GDM1 (cell line): ENCODE results near the gene C20orf202.

Source experiments
- DNase-seq: peaks from one replicate; lab custom pipeline; 2025; lab: John Stamatoyannopoulos, UW

The C20orf202 gene

GRCh38 chr20:1184638-1185315 is 18.5 kb upstream of the C20orf202 start, which contains the start of gene TMEM74B:
Gene TMEM74B (minus strand): TSS chr20:1184981. CDS start chr20:1183801, 1,180 bp downstream.
- DNase-seq, result no peak

- no peak for DNase-seq
Measured at GRCh38 chr20:1185316-1185741, 17.9 kb upstream of the C20orf202 start.

DNA sequence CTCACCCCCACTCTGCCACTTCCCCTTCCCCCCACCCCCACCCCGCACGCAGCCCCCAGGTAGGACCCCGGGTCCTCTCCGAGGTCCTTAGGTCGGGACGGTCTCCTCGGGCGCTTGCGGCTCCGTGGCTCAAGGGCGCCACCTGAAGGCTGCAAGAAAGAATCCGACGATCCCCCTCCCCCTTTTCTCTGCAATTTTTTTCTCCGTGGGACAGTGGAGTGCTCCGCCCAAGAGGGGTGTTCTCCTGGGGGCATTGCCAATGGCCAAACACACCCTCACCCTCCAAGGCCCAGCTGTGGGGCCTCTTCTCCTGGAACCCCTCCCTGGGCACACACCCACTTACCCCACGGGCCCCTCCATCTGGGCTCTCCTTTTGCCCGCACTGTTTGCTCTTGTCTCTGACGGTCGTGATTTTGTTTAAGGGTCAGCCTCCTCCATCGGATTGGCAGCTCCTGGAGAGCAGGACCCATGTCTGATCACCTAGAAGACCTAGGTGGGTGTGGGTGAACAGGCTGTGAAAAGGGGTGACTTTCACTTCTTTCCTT is 17.4 kb upstream of the C20orf202 start:
- DNase-seq, result peak; percentile 55

DNA sequence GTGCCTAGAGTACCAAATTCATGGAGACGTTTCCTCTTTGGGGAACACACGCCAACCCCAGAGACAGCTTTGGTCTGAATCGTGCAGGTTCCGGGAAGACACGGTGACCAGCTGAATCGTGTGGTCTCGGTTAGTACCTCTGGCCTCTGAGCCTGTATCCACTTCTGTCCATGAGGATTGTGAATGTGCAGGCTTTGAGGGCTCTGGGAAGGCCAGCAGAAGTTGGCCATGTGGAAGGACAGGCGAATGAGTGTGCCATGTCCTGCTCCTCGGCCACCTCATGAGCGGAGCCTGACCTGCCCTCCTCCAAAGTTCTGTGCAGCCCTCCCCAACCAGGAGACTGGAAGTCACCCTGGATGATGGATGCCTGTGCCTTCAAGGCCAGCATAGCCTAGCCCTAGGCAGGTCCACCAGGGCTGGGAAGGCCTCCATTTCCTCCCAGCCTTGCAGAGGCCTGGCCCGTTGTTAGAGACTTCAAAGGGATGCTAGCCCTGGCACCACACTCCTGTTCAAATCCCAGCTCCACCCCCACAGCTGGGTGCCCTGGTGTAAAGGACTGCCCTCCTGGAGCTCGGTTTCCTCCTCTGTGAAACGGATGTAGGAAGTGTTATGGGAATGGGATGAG is 16.8 kb upstream of the C20orf202 start:
- DNase-seq, result no peak

- no peak for DNase-seq
Measured at GRCh38 chr20:1187605-1188171, 15.6 kb upstream of the C20orf202 start.

DNA sequence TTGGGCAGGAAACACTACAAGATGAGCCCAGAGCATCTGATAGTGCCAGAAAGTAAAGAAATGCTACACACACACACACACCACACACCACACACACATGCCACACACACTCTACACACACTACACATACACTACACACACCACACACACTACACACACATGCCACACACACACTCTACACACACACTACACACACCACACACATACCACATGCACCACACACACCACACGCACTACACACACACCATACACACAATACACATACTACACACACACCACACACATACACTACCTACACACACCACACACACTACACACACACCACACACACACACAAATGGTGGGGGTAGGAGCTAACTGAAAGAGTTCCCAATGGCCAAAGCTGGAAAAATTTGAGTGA is 14.9 kb upstream of the C20orf202 start:
- DNase-seq, result no peak

GRCh38 chr20:1189827-1190226 is 13.4 kb upstream of the C20orf202 start:
- no peak for DNase-seq

- no peak for DNase-seq
Measured at GRCh38 chr20:1190847-1191246, 12.4 kb upstream of the C20orf202 start.

DNA sequence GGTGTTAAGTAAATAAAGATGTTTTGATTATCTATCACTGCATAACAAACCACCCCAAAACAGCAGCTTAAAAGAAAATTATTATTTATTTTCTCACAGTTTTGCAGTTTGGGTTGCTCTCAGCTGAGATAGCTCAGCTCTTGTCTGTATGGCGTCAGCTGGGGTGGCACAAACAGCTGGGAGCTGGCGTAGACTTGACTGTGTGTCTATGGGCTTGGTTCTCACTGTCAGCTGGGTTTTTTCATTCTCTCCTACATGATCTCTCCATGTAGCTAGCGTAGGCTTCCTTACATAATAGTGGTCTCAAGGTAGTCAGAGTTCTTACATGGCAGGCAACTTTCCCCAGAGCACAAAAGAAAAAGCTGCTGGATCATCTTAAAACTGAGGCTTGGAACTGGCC is 12.0 kb upstream of the C20orf202 start:
- DNase-seq, result no peak

GRCh38 chr20:1195226-1195625 is 8.0 kb upstream of the C20orf202 start:
- no peak for DNase-seq

- DNase-seq, result no peak
Measured at GRCh38 chr20:1196634-1197033, 6.6 kb upstream of the C20orf202 start.

DNA sequence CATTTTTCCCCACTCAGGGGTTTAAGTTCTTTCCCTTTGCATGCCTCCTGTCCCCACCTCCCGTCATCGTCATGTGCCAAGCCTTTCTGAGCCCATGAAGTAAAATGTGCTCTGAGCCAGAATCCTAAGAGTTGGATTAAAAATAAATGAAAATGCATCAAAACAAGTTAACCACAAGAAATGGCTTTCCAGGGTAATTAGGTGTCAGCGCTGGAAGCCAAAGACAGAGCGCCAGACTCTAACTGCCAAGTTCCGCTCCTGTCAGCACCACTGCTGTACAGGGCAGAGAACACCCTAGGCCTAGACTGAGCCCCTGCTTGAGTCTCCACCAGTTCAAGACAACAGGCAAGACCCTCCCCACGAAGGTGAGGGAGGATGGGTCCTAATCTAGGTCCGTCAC is 5.5 kb upstream of the C20orf202 start:
- DNase-seq, result no peak

GRCh38 chr20:1198751-1199150 is 4.5 kb upstream of the C20orf202 start:
- no peak for DNase-seq

DNA sequence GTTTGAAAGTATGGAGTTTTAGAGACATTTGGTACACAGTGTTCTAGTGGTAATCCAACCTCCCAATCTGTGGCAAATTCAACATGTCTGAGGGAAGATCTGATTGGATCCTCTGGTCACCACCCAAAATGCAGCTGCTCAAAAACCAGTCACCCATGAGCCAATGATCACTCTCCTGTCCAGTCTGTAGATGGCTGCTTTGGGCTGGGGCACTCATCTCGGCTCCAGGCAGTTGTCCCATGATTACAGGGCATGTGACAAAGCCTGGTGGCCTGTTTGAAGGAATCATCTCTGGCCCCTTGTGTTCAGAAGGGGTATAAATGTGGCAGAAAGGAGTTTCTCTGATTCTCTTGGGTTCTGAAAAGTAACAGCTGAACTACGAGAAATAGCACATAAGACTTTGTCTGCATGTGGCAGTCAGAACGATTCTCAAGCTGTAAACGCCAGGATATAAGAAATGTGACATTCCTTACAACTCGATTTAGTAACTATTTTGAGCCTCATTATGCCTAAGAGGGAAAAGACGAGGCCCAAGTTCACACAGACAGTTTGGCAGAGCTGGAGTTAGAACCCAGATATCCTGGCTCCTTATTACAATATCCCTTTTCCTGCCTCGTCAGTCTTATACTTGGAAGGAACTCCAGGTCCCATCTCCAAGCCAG is 3.9 kb upstream of the C20orf202 start:
- DNase-seq, result no peak

DNA sequence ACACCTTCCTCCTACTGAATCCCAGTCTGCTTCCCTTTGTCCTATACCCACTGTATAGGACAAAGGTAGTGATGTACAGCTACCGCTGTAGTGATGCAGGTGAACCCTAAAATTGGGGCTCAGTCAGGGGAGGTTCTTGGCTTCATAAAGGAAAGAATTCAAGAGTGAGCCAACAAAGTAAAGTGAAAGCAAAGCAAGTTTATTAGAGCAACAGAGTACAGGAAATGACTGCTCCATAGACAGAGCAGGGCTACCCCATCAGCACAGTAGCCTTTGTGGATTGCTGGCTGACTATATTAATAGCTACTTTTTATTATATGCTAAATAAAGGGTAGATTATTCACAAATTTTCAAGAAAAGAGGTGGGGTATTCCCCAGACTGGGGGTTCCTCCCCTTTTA is 3.3 kb upstream of the C20orf202 start:
- DNase-seq, result no peak

- no peak for DNase-seq
Measured at GRCh38 chr20:1203630-1204029, 376 bp downstream of the C20orf202 start.

- peak; percentile 68 for DNase-seq
Measured at GRCh38 chr20:1204113-1204512, 859 bp downstream of the C20orf202 start.

GRCh38 chr20:1204576-1204975 is 1.3 kb downstream of the C20orf202 start:
- DNase-seq, result no peak

GRCh38 chr20:1205802-1206201 is 2.5 kb downstream of the C20orf202 start:
- no peak for DNase-seq

DNA sequence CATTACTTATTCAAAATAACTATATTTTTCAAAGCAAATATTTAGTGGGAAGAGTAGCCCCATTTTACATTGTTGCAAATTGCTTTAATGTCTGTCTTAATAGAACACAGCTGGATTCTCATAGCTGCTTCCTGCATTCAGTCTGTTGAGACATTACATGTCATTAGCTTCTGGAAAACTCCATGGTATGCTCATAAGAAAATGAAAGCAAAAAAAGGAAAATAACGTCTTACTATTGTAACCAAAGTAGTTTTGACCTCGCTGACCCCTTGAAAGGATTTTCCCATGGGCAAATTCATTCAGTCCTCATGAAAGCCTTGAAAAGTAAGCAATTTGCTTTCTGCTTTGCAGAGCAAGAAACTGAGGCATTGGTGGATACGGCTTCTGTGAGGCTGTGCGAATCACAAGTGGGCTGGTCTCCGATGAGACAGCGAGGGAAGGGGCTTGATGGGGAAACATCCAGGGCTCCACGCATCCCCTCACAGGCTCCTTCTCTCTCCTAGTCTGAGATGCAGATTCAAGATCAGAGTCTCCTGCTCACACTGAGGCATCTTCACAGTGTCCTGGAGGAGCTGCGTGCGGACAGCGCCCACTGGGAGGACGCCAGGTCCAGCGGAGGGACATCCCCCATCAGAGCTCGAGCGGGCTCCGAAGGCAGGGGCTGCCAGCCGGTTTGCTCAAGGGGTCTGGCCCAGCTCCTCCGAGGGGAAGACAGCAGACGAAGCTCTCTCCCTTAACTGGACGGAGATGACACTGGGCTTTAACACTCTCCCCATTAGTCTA is 3.3 kb downstream of the C20orf202 start:
- DNase-seq, result no peak

GRCh38 chr20:1207293-1207878 is 4.1 kb downstream of the C20orf202 start:
- no peak for DNase-seq
